Ovary (tissue), 9 donors: ENCODE data around the gene CXCR5. TPM values are rescaled to one million over a fixed set of nuclear protein-coding genes. Genes with fewer than 3 reads are reported as not detected.

Source experiments
- DNase-seq, 5 donors: peaks; one replicate each; pipeline ENCODE4 v3.0.0-alpha.2; 2019 to 2020
- H3K27ac ChIP-seq, 2 donors: fragments of 200-600 bp; one replicate each; pipeline versions ENCODE4 v1.5.1 to v1.8.0; 2019 to 2022
- H3K27me3 ChIP-seq: fragments of 200-600 bp; one replicate; pipeline ENCODE4 v1.8.0; 2022
- H3K36me3 ChIP-seq: fragments of 200-600 bp; sonication (generic); one replicate; pipeline ENCODE4 v1.5.1; 2019
- H3K4me1 ChIP-seq: one replicate; pipeline ENCODE4 v1.8.1; 2013; ENCODE audit warnings: mild to moderate bottlenecking, moderate library complexity; ENCODE audit not compliant: insufficient read depth
- H3K4me3 ChIP-seq: fragments of 200-600 bp; sonication (generic); one replicate; pipeline ENCODE4 v1.5.1; 2017
- H3K9me3 ChIP-seq, 2 donors: fragments of 200-600 bp in 1 of 2; sonication (generic) in 1 of 2; one replicate each; pipeline versions ENCODE4 v1.5.1 to v1.8.1; 2013 to 2019; ENCODE audit warnings: mild to moderate bottlenecking in 1 of 2, moderate library complexity in 1 of 2
- EP300 ChIP-seq: sonication (generic); formaldehyde crosslinking; IDR thresholded peaks from one replicate; pipeline ENCODE4 v1.6.1; 2017; ENCODE audit warnings: antibody characterized with exemption
- POLR2A ChIP-seq: fragments of 450-650 bp; IDR thresholded peaks from one replicate; pipeline ENCODE4 v1.6.1; 2017; ENCODE audit warnings: antibody characterized with exemption, mild to moderate bottlenecking, moderate library complexity
- WGBS, 3 donors: extraction: QIAGEN DNeasy Blood & Tissue Kit in 1 of 3; methylation state at CpG; one replicate each; pipeline versions ENCODE4 v1.1.5 to v1.1.7; 2013 to 2017; 5-methylcytosine and 5-hydroxymethylcytosine counted together
- intact Hi-C, 4 donors: fragments of 100-400 bp; cut with DNase I; formaldehyde crosslinking; loops; one replicate each; pipeline versions ENCODE4 v1.11.0 to v1.15.1; 2022 to 2023
- polyA plus RNA-seq, 2 donors: library from polyadenylated mRNA; stranded (reverse); fragments of 200-250 nt in 1 of 2; fragments of 350-450 nt in 1 of 2; fragmentation: Illumina TruSeq in 1 of 2; extraction: RNeasy Lipid Tissue Mini Kit (QIAGEN cat#74804) in 1 of 2; gene quantifications; one replicate each; pipeline ENCODE4 v1.2.3, GENCODE V29; 2013 to 2014
- total RNA-seq, 7 donors: library from RNA; depleted of rRNA in 2 of 7; stranded (reverse); fragments of >200 nt in 2 of 7; fragmentation: NEBNext Ultra II Directional in 3 of 7; extraction: Animal tissue kit (Norgen Biotek cat#: 25700) in 3 of 7; gene quantifications; one replicate each; pipeline versions ENCODE4 v1.1.0 to v1.2.4, GENCODE V29; 2016 to 2023
- TF ChIP-seq, protein P1 (sequence below), 3 donors: fragments of 450-650 bp in 2 of 3; fragments of 200-600 bp in 1 of 3; IDR thresholded peaks; one replicate each; pipeline versions ENCODE4 v1.5.1 to v1.8.0; 2016 to 2022; ENCODE audit warnings: antibody characterized with exemption in 3 of 3, mild to moderate bottlenecking in 1 of 3
- donor health status: DM: no; HTN: no; CAD: no; lungs with moderate emphysema.
- donor health status: DM: no; HTN: no; CAD: no.
- donor health status: Bipolar disorder and iron deficiency.
- donor health status: DM: yes; HTN: yes; CAD: no.
- donor health status: DM: no; HTN: no; CAD: no.
- donor health status: DM: yes; HTN: yes; CAD: no.

The CXCR5 gene
- total and polyA plus RNA-seq, 9 donors, result 0.05 to 0.17 TPM; not detected in 7

- DNase-seq, result peak in 2 of 5 donors; percentile 24 to 30
- H3K36me3 ChIP-seq, result no peaks in the 10 kb centered on the region
- peak overlapping the region; percentile 99 for H3K4me3 ChIP-seq
- no peak for TF ChIP-seq EP300
- TF ChIP-seq POLR2A, result no peak
- TF ChIP-seq, protein P1, sequence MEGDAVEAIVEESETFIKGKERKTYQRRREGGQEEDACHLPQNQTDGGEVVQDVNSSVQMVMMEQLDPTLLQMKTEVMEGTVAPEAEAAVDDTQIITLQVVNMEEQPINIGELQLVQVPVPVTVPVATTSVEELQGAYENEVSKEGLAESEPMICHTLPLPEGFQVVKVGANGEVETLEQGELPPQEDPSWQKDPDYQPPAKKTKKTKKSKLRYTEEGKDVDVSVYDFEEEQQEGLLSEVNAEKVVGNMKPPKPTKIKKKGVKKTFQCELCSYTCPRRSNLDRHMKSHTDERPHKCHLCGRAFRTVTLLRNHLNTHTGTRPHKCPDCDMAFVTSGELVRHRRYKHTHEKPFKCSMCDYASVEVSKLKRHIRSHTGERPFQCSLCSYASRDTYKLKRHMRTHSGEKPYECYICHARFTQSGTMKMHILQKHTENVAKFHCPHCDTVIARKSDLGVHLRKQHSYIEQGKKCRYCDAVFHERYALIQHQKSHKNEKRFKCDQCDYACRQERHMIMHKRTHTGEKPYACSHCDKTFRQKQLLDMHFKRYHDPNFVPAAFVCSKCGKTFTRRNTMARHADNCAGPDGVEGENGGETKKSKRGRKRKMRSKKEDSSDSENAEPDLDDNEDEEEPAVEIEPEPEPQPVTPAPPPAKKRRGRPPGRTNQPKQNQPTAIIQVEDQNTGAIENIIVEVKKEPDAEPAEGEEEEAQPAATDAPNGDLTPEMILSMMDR (IDR thresholded peaks at IDR 0.05), result no peak
- H3K9me3 ChIP-seq, result no peaks in the 10 kb centered on the region
- intact Hi-C loops, result no loop called here
- peak overlapping the region; percentile 79 to 89 for H3K27ac ChIP-seq
- whole genome bisulfite sequencing, 3 donors, result 17 to 20% (median 19%) methylated on average over 9 of the region's 9 CpGs
- peaks cover 23% of the 10 kb centered on the region for H3K4me1 ChIP-seq
- H3K27me3 ChIP-seq, result no peaks in the 10 kb centered on the region
Measured at GRCh38 chr11:118922745-118923627, 39.3 kb downstream of the CXCR5 start.

GRCh38 chr11:118923721-118924587, 40.3 kb downstream of the CXCR5 start:
- TF ChIP-seq, protein P1 (IDR thresholded peaks at IDR 0.05), result no peak
- TF ChIP-seq POLR2A, result no peak
- no peak for TF ChIP-seq EP300
- intact Hi-C loops, result loop anchor here in 1 of 4 donors (2.0 kb wide), 1 partner anchor 133 kb away; the partner anchor contains the start of gene DDX6
- Histone ChIP-seq H3K27ac (peak overlapping the region; percentile 79 to 89), H3K4me3 (peak overlapping the region; percentile 99), H3K36me3 (no peaks in the 10 kb centered on the region), H3K4me1 (peaks cover 17% of the 10 kb centered on the region), H3K9me3 (no peaks in the 10 kb centered on the region), H3K27me3 (no peaks in the 10 kb centered on the region)
- 2 to 4% (median 3%) methylated on average over 7 of the region's 7 CpGs for WGBS, 3 donors
- DNase-seq, result peak in 1 of 5 donors; percentile 44

GRCh38 chr11:118924591-118925585, 41.2 kb downstream of the CXCR5 start:
- peaks cover 15% of the 10 kb centered on the region for H3K4me1 ChIP-seq
- DNase-seq, result peak; percentile 62 to 73 (median 67)
- H3K27ac ChIP-seq, result peak overlapping the region; percentile 79 to 89
- peak overlapping the region; percentile 99 for H3K4me3 ChIP-seq
- H3K36me3 ChIP-seq, result no peaks in the 10 kb centered on the region
- WGBS, 3 donors, result 0% methylated on average over 30 to 45 of the region's 45 CpGs
- H3K9me3 ChIP-seq, result no peaks in the 10 kb centered on the region
- intact Hi-C loops, result loop anchor here in 1 of 4 donors (2.0 kb wide), 1 partner anchor 134 kb away; the partner anchor contains the start of gene DDX6
- H3K27me3 ChIP-seq, result no peaks in the 10 kb centered on the region
- peak; percentile 24 for TF ChIP-seq POLR2A
- TF ChIP-seq, protein P1 (IDR thresholded peaks at IDR 0.05), result no peak
